ENCODE results near the gene LIMS2.

The LIMS2 gene

GRCh38 chr2:127635380-127636237 lies 39.7 kb downstream of the LIMS2 start:
- no peaks in the 10 kb centered on the region for H3K9me3 ChIP-seq (ENCODE audit: insufficient read depth, low read length)
- H3F3A ChIP-seq (ENCODE audit: insufficient read depth): no peaks in the 10 kb centered on the region
- H3K9ac ChIP-seq (ENCODE audit: low read length): no peak overlapping the region
- H3K9me2 ChIP-seq (replicated peaks; ENCODE audit: insufficient read depth, low read length): no peaks in the 10 kb centered on the region
- H3K4me3 ChIP-seq (ENCODE audit: insufficient read depth, low read length, poor library complexity, severe bottlenecking): no peak overlapping the region
- TF ChIP-seq EZH2phosphoT487 (conservative IDR thresholded peaks at IDR 0.05; ENCODE audit: low read length) (no peak), CTCF (IDR thresholded peaks at IDR 0.05; ENCODE audit: insufficient read depth, low read length, poor library complexity, severe bottlenecking) (no peak)
- no peaks in the 10 kb centered on the region for H4K20me1 ChIP-seq (ENCODE audit: low read depth, low read length)
- no peak overlapping the region for H3K4me2 ChIP-seq (ENCODE audit: low read depth, low read length, poor library complexity, severe bottlenecking)
- no peaks in the 10 kb centered on the region for H3K36me3 ChIP-seq (ENCODE audit: low read length)
- no peaks in the 10 kb centered on the region for H3K79me2 ChIP-seq (ENCODE audit: insufficient read depth, low read length)
- no peak overlapping the region for H3K27ac ChIP-seq (ENCODE audit: low read depth, low read length)
- H3K27me3 ChIP-seq (ENCODE audit: low read length): no peaks in the 10 kb centered on the region
- H2AFZ ChIP-seq (ENCODE audit: low read depth, low read length, severe bottlenecking): no peak overlapping the region

- Histone ChIP-seq H3K27me3 (ENCODE audit: low read length) (no peaks in the 10 kb centered on the region), H3F3A (ENCODE audit: insufficient read depth) (no peaks in the 10 kb centered on the region), H3K9ac (ENCODE audit: low read length) (no peak overlapping the region), H3K4me3 (ENCODE audit: insufficient read depth, low read length, poor library complexity, severe bottlenecking) (no peak overlapping the region), H3K27ac (ENCODE audit: low read depth, low read length) (no peak overlapping the region), H3K4me2 (ENCODE audit: low read depth, low read length, poor library complexity, severe bottlenecking) (no peak overlapping the region), H3K36me3 (ENCODE audit: low read length) (no peaks in the 10 kb centered on the region), H2AFZ (ENCODE audit: low read depth, low read length, severe bottlenecking) (no peak overlapping the region), H3K9me2 (replicated peaks; ENCODE audit: insufficient read depth, low read length) (no peaks in the 10 kb centered on the region), H3K9me3 (ENCODE audit: insufficient read depth, low read length) (no peaks in the 10 kb centered on the region), H4K20me1 (ENCODE audit: low read depth, low read length) (no peaks in the 10 kb centered on the region), H3K79me2 (ENCODE audit: insufficient read depth, low read length) (no peaks in the 10 kb centered on the region)
- TF ChIP-seq CTCF (IDR thresholded peaks at IDR 0.05; ENCODE audit: insufficient read depth, low read length, poor library complexity, severe bottlenecking): no peak
- TF ChIP-seq EZH2phosphoT487 (conservative IDR thresholded peaks at IDR 0.05; ENCODE audit: low read length): no peak
These were observed 40.5 kb downstream of the LIMS2 start for GRCh38 chr2:127634626-127635379.

GRCh38 chr2:127634066-127634617 lies 41.2 kb downstream of the LIMS2 start:
- no peaks in the 10 kb centered on the region for H3K36me3 ChIP-seq (ENCODE audit: low read length)
- H4K20me1 ChIP-seq (ENCODE audit: low read depth, low read length): no peaks in the 10 kb centered on the region
- H3F3A ChIP-seq (ENCODE audit: insufficient read depth): no peaks in the 10 kb centered on the region
- no peak overlapping the region for H3K4me3 ChIP-seq (ENCODE audit: insufficient read depth, low read length, poor library complexity, severe bottlenecking)
- no peak overlapping the region for H3K27ac ChIP-seq (ENCODE audit: low read depth, low read length)
- no peak for TF ChIP-seq EZH2phosphoT487 (conservative IDR thresholded peaks at IDR 0.05; ENCODE audit: low read length)
- TF ChIP-seq CTCF (IDR thresholded peaks at IDR 0.05; ENCODE audit: insufficient read depth, low read length, poor library complexity, severe bottlenecking): no peak
- no peaks in the 10 kb centered on the region for H3K27me3 ChIP-seq (ENCODE audit: low read length)
- H3K79me2 ChIP-seq (ENCODE audit: insufficient read depth, low read length): no peaks in the 10 kb centered on the region
- no peak overlapping the region for H3K4me2 ChIP-seq (ENCODE audit: low read depth, low read length, poor library complexity, severe bottlenecking)
- H2AFZ ChIP-seq (ENCODE audit: low read depth, low read length, severe bottlenecking): no peak overlapping the region
- no peak overlapping the region for H3K9ac ChIP-seq (ENCODE audit: low read length)
- no peaks in the 10 kb centered on the region for H3K9me2 ChIP-seq (replicated peaks; ENCODE audit: insufficient read depth, low read length)
- H3K9me3 ChIP-seq (ENCODE audit: insufficient read depth, low read length): no peaks in the 10 kb centered on the region
